ENCODE data around the gene COLGALT1.
"Not testable (repeated sequence)": the region's sequence is repeated elsewhere in the genome, so short reads cannot be mapped to it uniquely, and the experiment has no call there.

COLGALT1 gene
- long read RNA-seq, transcript COLGALT1-201 (12 exons, 3,704 nt) = major isoform, 192 of 248 reads
- long read RNA-seq, partial matches to known transcripts = 28 of 248 reads
- long read RNA-seq, other reads (novel, unspliced or antisense) = 25 of 248 reads

DNA sequence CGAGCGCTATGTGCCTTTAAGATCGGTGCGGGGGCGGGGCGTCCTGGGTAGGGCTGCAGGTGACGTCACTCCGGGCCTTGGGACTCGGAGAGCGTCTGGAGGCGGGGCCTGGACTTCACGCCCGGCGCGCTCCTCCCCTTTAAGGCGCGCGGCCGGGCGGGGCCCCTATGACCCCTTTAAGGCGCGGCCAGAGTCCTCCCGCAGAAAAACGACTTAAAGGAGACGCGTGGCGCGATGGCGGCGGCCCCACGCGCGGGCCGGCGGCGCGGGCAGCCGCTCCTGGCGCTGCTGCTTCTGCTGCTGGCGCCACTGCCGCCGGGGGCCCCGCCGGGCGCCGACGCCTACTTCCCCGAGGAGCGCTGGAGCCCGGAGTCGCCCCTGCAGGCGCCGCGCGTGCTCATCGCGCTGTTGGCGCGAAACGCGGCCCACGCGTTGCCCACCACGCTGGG is at the start of gene COLGALT1:
Gene COLGALT1 (plus strand): TSS at position 170 of the 449 bp plus-strand sequence. CDS start 65 bp downstream, at position 235.
- H3K27ac ChIP-seq (replicated peaks) = peak within 1 kb of the TSS; percentile 92
- DNase-seq (ENCODE audit: low read depth in 1 of 2, low spot score in 1 of 2) = peak; percentile 99

DNA sequence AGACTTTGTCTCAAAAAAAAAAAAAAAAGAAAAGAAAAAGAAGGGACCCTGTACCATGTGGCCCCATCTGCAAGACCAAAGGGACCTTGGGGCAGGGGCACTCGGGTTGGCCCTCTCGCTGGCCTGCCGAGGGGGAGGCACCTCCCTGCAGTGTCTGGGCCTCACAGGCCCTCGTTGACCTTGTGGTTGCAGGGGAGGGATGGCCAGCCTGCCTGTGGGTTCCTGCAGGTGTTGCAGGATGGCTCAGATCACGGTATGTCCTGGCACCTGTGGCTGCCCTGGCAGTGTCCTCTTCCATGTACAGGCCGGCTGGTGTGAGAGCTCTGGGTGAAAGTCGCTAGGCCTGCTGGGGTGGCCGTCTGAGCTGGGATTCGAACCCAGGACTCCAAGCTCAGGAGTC is 48.7 kb upstream of the COLGALT1 start:
- TF ChIP-seq SPI1 (IDR thresholded peaks at IDR 0.05; ENCODE audit: borderline replicate concordance, low read depth) = no peak
- no peaks in the 10 kb centered on the region for H3K27me3 ChIP-seq (ENCODE audit: insufficient read depth, poor library complexity, severe bottlenecking)
- H3K4me3 ChIP-seq (replicated peaks; ENCODE audit: insufficient read depth, low read length) = no peak overlapping the region
- H3K27ac ChIP-seq (replicated peaks) = no peak overlapping the region
- no peak for DNase-seq (ENCODE audit: low read depth in 1 of 2, low spot score in 1 of 2)

More for the DNA sequence above, at the start of gene COLGALT1:
- TF ChIP-seq, protein P1, sequence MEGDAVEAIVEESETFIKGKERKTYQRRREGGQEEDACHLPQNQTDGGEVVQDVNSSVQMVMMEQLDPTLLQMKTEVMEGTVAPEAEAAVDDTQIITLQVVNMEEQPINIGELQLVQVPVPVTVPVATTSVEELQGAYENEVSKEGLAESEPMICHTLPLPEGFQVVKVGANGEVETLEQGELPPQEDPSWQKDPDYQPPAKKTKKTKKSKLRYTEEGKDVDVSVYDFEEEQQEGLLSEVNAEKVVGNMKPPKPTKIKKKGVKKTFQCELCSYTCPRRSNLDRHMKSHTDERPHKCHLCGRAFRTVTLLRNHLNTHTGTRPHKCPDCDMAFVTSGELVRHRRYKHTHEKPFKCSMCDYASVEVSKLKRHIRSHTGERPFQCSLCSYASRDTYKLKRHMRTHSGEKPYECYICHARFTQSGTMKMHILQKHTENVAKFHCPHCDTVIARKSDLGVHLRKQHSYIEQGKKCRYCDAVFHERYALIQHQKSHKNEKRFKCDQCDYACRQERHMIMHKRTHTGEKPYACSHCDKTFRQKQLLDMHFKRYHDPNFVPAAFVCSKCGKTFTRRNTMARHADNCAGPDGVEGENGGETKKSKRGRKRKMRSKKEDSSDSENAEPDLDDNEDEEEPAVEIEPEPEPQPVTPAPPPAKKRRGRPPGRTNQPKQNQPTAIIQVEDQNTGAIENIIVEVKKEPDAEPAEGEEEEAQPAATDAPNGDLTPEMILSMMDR (IDR thresholded peaks at IDR 0.05; ENCODE audit: insufficient read depth, low read length) = no peak
- TF ChIP-seq, protein P2, sequence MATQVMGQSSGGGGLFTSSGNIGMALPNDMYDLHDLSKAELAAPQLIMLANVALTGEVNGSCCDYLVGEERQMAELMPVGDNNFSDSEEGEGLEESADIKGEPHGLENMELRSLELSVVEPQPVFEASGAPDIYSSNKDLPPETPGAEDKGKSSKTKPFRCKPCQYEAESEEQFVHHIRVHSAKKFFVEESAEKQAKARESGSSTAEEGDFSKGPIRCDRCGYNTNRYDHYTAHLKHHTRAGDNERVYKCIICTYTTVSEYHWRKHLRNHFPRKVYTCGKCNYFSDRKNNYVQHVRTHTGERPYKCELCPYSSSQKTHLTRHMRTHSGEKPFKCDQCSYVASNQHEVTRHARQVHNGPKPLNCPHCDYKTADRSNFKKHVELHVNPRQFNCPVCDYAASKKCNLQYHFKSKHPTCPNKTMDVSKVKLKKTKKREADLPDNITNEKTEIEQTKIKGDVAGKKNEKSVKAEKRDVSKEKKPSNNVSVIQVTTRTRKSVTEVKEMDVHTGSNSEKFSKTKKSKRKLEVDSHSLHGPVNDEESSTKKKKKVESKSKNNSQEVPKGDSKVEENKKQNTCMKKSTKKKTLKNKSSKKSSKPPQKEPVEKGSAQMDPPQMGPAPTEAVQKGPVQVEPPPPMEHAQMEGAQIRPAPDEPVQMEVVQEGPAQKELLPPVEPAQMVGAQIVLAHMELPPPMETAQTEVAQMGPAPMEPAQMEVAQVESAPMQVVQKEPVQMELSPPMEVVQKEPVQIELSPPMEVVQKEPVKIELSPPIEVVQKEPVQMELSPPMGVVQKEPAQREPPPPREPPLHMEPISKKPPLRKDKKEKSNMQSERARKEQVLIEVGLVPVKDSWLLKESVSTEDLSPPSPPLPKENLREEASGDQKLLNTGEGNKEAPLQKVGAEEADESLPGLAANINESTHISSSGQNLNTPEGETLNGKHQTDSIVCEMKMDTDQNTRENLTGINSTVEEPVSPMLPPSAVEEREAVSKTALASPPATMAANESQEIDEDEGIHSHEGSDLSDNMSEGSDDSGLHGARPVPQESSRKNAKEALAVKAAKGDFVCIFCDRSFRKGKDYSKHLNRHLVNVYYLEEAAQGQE (IDR thresholded peaks at IDR 0.05; ENCODE audit: insufficient replicate concordance, low read depth) = no peak
- TF ChIP-seq GABPA (IDR thresholded peaks at IDR 0.05; ENCODE audit: low read depth) = no peak
- TF ChIP-seq POLR2AphosphoS5 (IDR thresholded peaks at IDR 0.05; ENCODE audit: low read depth) = no peak
- TF ChIP-seq SPI1 (IDR thresholded peaks at IDR 0.05; ENCODE audit: borderline replicate concordance, low read depth) = no peak
- Histone ChIP-seq H3K27me3 (ENCODE audit: insufficient read depth, poor library complexity, severe bottlenecking) (no peaks in the 10 kb centered on the region), H3K4me3 (replicated peaks; ENCODE audit: insufficient read depth, low read length) (peak within 1 kb of the TSS; percentile 89)

DNA sequence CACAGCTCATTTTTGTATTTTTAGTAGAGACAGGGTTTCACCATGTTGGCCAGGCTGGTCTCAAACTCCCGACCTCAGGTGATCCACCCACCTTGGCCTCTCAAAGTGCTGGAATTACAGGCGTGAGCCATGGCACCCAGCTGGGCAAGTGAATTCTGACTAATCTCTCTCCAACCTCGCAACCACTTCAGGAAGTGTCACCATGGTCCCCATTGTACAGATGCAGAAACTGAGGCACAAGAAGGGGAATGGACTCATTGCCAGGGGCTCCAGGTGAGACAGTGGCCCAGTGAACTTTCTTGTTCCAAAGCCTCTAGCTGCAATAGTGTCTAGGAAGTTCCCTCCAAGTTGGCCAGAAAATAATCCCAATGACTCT is 46.9 kb upstream of the COLGALT1 start:
- H3K4me3 ChIP-seq (replicated peaks; ENCODE audit: insufficient read depth, low read length); DNase-seq (ENCODE audit: low read depth in 1 of 2, low spot score in 1 of 2); H3K27ac ChIP-seq (replicated peaks); H3K27me3 ChIP-seq (ENCODE audit: insufficient read depth, poor library complexity, severe bottlenecking): not testable (repeated sequence)

DNA sequence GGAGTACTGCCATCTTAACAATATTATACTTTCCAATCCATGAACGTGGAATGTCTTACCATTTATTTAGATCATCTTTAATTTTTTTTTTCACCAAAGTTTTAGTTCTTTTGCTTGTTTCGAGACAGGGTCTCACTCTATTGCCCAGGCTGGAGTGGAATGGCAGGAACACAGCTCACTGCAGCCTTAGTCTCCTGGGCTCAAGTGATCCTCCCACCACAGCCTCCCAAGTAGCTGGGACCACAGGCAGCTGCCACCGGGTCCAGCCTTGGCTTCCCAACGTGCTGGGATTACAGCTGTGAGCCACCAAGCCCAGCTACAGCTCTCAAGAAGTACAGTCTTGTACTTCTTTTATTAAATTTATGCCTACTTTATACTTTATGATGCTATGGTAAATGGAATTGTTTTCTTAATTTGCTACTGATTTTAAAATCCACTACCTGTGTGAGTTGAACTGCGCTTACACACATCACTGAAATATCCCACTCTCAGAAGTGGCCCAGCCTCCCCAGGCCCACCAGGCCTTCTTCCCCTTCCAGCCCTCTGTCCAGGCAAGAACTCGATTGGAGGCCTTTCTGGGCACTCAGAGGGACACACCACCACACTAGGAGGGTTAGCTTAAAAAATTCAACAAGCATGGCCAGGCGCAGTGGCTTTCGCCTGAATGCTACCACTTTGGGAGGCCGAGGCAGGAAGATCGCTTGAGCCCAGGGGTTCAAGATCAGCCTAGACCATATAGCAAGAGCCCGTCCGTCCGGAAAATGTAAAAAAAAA is 45.0 kb upstream of the COLGALT1 start:
- no peaks in the 10 kb centered on the region for H3K27me3 ChIP-seq (ENCODE audit: insufficient read depth, poor library complexity, severe bottlenecking)
- no peak for TF ChIP-seq GABPA (IDR thresholded peaks at IDR 0.05; ENCODE audit: low read depth)
- H3K4me3 ChIP-seq (replicated peaks; ENCODE audit: insufficient read depth, low read length) = peak overlapping the region; percentile 74
- peak in 1 of 2 experiments; percentile 14 for DNase-seq (ENCODE audit: low read depth in 1 of 2, low spot score in 1 of 2)
- H3K27ac ChIP-seq (replicated peaks) = peak overlapping the region; percentile 92

DNA sequence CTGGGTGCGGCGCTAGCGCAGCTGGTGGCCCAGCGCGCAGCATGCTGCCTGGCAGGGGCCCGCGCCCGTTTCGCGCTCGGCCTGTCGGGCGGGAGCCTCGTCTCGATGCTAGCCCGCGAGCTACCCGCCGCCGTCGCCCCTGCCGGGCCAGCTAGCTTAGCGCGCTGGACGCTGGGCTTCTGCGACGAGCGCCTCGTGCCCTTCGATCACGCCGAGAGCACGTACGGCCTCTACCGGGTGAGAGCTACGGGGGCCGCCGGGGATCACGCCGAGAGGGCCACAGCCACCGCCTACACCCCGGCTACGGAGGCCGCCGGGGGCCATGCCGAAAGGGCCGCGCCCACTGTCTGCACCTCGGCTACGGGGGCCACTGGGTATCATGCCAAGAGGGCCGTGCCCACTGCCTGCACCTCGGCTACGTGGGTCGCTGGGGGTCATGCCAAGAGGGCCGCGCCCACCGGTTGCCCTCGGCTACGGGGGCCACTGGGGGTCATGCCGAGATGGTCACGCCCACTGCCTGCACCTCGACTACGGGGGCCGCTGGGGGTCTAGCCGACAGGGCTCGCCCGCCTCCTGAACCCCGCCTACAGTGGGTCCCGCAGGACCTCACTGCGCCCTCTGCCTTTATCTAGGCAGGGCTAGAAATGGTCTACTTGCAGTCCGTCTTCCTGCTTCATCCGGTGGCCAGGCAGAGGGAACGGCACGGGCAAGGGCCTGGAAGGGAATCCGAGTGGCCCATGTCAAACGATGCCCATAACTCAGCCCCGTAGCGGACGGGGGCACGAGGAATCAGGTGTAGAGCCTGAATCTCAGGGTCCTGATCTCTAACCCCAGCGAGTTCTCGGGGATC is 43.5 kb upstream of the COLGALT1 start:
- H3K4me3 ChIP-seq (replicated peaks; ENCODE audit: insufficient read depth, low read length) = peak overlapping the region; percentile 74
- no peak for TF ChIP-seq GABPA (IDR thresholded peaks at IDR 0.05; ENCODE audit: low read depth)
- peak; percentile 82 for TF ChIP-seq POLR2AphosphoS5 (IDR thresholded peaks at IDR 0.05; ENCODE audit: low read depth)
- peak overlapping the region; percentile 92 for H3K27ac ChIP-seq (replicated peaks)
- peak; percentile 90 to 93 for DNase-seq (ENCODE audit: low read depth in 1 of 2, low spot score in 1 of 2)
- no peaks in the 10 kb centered on the region for H3K27me3 ChIP-seq (ENCODE audit: insufficient read depth, poor library complexity, severe bottlenecking)

DNA sequence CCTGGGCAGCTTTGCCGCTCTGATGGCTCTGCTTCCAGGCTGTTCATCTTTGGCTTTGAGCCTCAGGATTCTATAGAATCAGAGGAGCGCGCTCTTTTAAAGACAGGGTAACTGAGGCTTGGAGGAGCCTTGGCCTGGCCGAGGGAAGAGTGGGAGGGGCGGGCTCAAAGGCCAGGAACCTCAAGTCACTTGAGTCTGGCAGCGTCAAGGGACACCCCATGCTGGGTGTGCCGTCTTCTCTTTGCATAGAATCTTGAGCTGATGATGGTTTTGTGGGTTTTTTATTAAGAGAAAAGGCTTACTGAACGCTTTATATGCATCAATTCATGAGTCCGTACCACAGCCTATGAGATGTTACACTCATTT is 42.9 kb upstream of the COLGALT1 start:
- Histone ChIP-seq H3K27ac (replicated peaks) (peak overlapping the region; percentile 92), H3K4me3 (replicated peaks; ENCODE audit: insufficient read depth, low read length) (peak overlapping the region; percentile 74), H3K27me3 (ENCODE audit: insufficient read depth, poor library complexity, severe bottlenecking) (no peaks in the 10 kb centered on the region)
- TF ChIP-seq, protein P2 (IDR thresholded peaks at IDR 0.05; ENCODE audit: insufficient replicate concordance, low read depth) = no peak
- no peak for TF ChIP-seq POLR2AphosphoS5 (IDR thresholded peaks at IDR 0.05; ENCODE audit: low read depth)
- no peak for TF ChIP-seq SPI1 (IDR thresholded peaks at IDR 0.05; ENCODE audit: borderline replicate concordance, low read depth)
- TF ChIP-seq GABPA (IDR thresholded peaks at IDR 0.05; ENCODE audit: low read depth) = no peak
- TF ChIP-seq, protein P1 (IDR thresholded peaks at IDR 0.05; ENCODE audit: insufficient read depth, low read length) = no peak
- DNase-seq (ENCODE audit: low read depth in 1 of 2, low spot score in 1 of 2) = no peak

Data from HL-60 (cell line).